ENCODE data around the gene LRRC70. TPM values are rescaled to one million over a fixed set of nuclear protein-coding genes. Genes with fewer than 3 reads are reported as not detected.
"Not testable (repeated sequence)": the region's sequence is repeated elsewhere in the genome, so short reads cannot be mapped to it uniquely, and the experiment has no call there.

The LRRC70 gene
- total and polyA plus RNA-seq, 5 donors from 2014 or later: 0.42 to 4.6 (median 1.1) TPM

DNA sequence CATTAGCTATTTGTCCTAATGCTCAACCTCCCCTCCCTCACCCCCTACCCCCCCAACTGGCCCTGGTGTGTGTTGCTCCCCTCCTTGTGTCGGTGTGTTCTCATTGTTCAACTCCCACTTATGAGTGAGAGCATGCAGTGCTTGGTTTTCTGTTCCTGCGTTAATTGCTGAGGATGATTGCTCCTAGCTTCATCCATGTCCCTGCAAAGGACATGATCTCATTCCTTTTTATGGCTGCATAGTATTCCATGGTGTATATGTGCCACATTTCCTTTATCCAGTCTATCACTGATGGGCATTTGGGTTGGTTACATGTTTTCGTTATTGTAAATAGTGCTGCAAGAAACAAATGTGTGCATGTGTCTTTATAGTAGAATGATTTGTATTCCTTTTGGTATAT lies 12.9 kb upstream of the LRRC70 start:
- peaks cover 61% of the 10 kb centered on the region for H3K36me3 Mint-ChIP-seq
- not testable (repeated sequence) for H3K27ac ChIP-seq (ENCODE audit: insufficient read depth, low read length, poor library complexity, severe bottlenecking); H3K4me1 Mint-ChIP-seq; H3K27me3 Mint-ChIP-seq; DNase-seq; H3K27me3 ChIP-seq (ENCODE audit: control insufficient read depth, insufficient read depth, low read length); H3K9me3 ChIP-seq (ENCODE audit: control insufficient read depth in 2 of 2, low read length in 2 of 2); H3K4me3 ChIP-seq (ENCODE audit: low read depth, low read length); ATAC-seq (ENCODE audit: low read depth in 2 of 2); H3K27ac Mint-ChIP-seq; H3K4me1 ChIP-seq (ENCODE audit: control insufficient read depth, insufficient read depth, low read length, poor library complexity, severe bottlenecking); H3K4me3 Mint-ChIP-seq
- H3K9me3 Mint-ChIP-seq: peaks cover 1 to 24% (median 6%) of the 10 kb centered on the region in 7 donors
- H3K36me3 ChIP-seq (ENCODE audit: control insufficient read depth, insufficient read depth, low read length): peaks cover 10% of the 10 kb centered on the region

GRCh38 chr5:62568143-62568542 lies 10.5 kb upstream of the LRRC70 start:
- H3K27me3 ChIP-seq (ENCODE audit: control insufficient read depth, insufficient read depth, low read length): no peaks in the 10 kb centered on the region

GRCh38 chr5:62568800-62569432 lies 9.7 kb upstream of the LRRC70 start:
- no peak overlapping the region for H3K27ac ChIP-seq (ENCODE audit: insufficient read depth, low read length, poor library complexity, severe bottlenecking)
- peaks cover 2 to 5% of the 10 kb centered on the region in 2 experiments for H3K9me3 ChIP-seq (ENCODE audit: control insufficient read depth in 2 of 2, low read length in 2 of 2)
- H3K36me3 ChIP-seq (ENCODE audit: control insufficient read depth, insufficient read depth, low read length): peaks cover 10% of the 10 kb centered on the region
- H3K9me3 Mint-ChIP-seq: peaks cover 1 to 24% (median 6%) of the 10 kb centered on the region in 7 donors
- no peaks in the 10 kb centered on the region for H3K4me1 ChIP-seq (ENCODE audit: control insufficient read depth, insufficient read depth, low read length, poor library complexity, severe bottlenecking)
- H3K36me3 Mint-ChIP-seq: peaks cover 49% of the 10 kb centered on the region
- no peak overlapping the region for H3K4me3 ChIP-seq (ENCODE audit: low read depth, low read length)
- ATAC-seq (ENCODE audit: low read depth in 2 of 2): no peak
- peak overlapping the region in 1 of 3 donors; percentile 43 for H3K27ac Mint-ChIP-seq
- no peak overlapping the region for H3K4me3 Mint-ChIP-seq
- no peaks in the 10 kb centered on the region for H3K27me3 Mint-ChIP-seq
- H3K4me1 Mint-ChIP-seq: peaks cover 2 to 12% (median 6%) of the 10 kb centered on the region in 4 donors
- DNase-seq: no peak
- H3K27me3 ChIP-seq (ENCODE audit: control insufficient read depth, insufficient read depth, low read length): no peaks in the 10 kb centered on the region

More at GRCh38 chr5:62568143-62568542, 10.5 kb upstream of the LRRC70 start:
- Histone ChIP-seq H3K4me1 (ENCODE audit: control insufficient read depth, insufficient read depth, low read length, poor library complexity, severe bottlenecking) (no peaks in the 10 kb centered on the region), H3K36me3 (ENCODE audit: control insufficient read depth, insufficient read depth, low read length) (peaks cover 10% of the 10 kb centered on the region), H3K27ac (ENCODE audit: insufficient read depth, low read length, poor library complexity, severe bottlenecking) (no peak overlapping the region), H3K4me3 (ENCODE audit: low read depth, low read length) (no peak overlapping the region), H3K9me3 (ENCODE audit: control insufficient read depth in 2 of 2, low read length in 2 of 2) (peaks cover 2 to 5% of the 10 kb centered on the region in 2 experiments)
- peaks cover 49% of the 10 kb centered on the region for H3K36me3 Mint-ChIP-seq
- ATAC-seq (ENCODE audit: low read depth in 2 of 2) (no peak), DNase-seq (no peak)
- peaks cover 2 to 10% (median 8%) of the 10 kb centered on the region in 4 donors for H3K4me1 Mint-ChIP-seq
- H3K27ac Mint-ChIP-seq: no peak overlapping the region
- peaks cover 1 to 24% (median 6%) of the 10 kb centered on the region in 7 donors for H3K9me3 Mint-ChIP-seq
- no peaks in the 10 kb centered on the region for H3K27me3 Mint-ChIP-seq
- no peak overlapping the region for H3K4me3 Mint-ChIP-seq

DNA sequence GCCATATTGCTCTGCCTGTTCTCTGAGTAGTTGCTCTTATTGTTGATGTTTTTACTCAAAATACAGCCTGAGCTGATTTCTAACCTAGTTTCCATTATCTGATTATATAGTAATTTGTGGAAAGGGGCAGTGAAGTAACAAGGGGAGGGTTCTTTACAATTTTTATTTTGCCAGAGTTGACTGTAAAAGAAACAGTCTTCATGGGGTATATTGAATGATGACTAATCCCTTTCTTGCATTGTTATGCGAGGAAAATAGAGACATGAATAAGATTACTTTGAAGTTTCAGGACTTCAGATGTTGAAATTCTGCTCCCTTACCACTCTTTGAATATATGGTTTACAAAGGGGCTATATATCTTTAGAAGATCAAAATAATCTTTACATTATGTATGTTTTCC lies 9.1 kb upstream of the LRRC70 start:
- DNase-seq (no peak), ATAC-seq (ENCODE audit: low read depth in 2 of 2) (no peak)
- H3K4me1 Mint-ChIP-seq: peaks cover 4 to 12% (median 6%) of the 10 kb centered on the region in 4 donors
- H3K9me3 ChIP-seq (ENCODE audit: control insufficient read depth in 2 of 2, low read length in 2 of 2): peaks cover 2 to 5% of the 10 kb centered on the region in 2 experiments
- peaks cover 51% of the 10 kb centered on the region for H3K36me3 Mint-ChIP-seq
- H3K27ac Mint-ChIP-seq: peak overlapping the region in 1 of 3 donors; percentile 43
- H3K27me3 Mint-ChIP-seq: no peaks in the 10 kb centered on the region
- H3K36me3 ChIP-seq (ENCODE audit: control insufficient read depth, insufficient read depth, low read length): peaks cover 10% of the 10 kb centered on the region
- no peak overlapping the region for H3K4me3 Mint-ChIP-seq
- no peak overlapping the region for H3K27ac ChIP-seq (ENCODE audit: insufficient read depth, low read length, poor library complexity, severe bottlenecking)
- peaks cover 1 to 24% (median 6%) of the 10 kb centered on the region in 7 donors for H3K9me3 Mint-ChIP-seq
- no peaks in the 10 kb centered on the region for H3K4me1 ChIP-seq (ENCODE audit: control insufficient read depth, insufficient read depth, low read length, poor library complexity, severe bottlenecking)
- no peak overlapping the region for H3K4me3 ChIP-seq (ENCODE audit: low read depth, low read length)
- H3K27me3 ChIP-seq (ENCODE audit: control insufficient read depth, insufficient read depth, low read length): no peaks in the 10 kb centered on the region

GRCh38 chr5:62572918-62573514 lies 5.6 kb upstream of the LRRC70 start:
- Mint-ChIP-seq H3K27ac (peak overlapping the region in 1 of 3 donors; percentile 10), H3K4me3 (no peak overlapping the region)
- H3K4me3 ChIP-seq (ENCODE audit: low read depth, low read length): no peak overlapping the region

GRCh38 chr5:62574599-62574998 lies 4.0 kb upstream of the LRRC70 start:
- no peaks in the 10 kb centered on the region for H3K9me3 Mint-ChIP-seq
- peaks cover 16% of the 10 kb centered on the region for H3K36me3 Mint-ChIP-seq
- H3K27ac ChIP-seq (ENCODE audit: insufficient read depth, low read length, poor library complexity, severe bottlenecking): no peak overlapping the region
- H3K27me3 Mint-ChIP-seq: no peaks in the 10 kb centered on the region
- ATAC-seq (ENCODE audit: low read depth in 2 of 2) (no peak), DNase-seq (no peak)
- no peaks in the 10 kb centered on the region for H3K27me3 ChIP-seq (ENCODE audit: control insufficient read depth, insufficient read depth, low read length)
- no peaks in the 10 kb centered on the region for H3K36me3 ChIP-seq (ENCODE audit: control insufficient read depth, insufficient read depth, low read length)
- H3K4me3 ChIP-seq (ENCODE audit: low read depth, low read length): no peak overlapping the region
- peak overlapping the region in 1 of 3 donors; percentile 38 for H3K27ac Mint-ChIP-seq
- H3K9me3 ChIP-seq (ENCODE audit: control insufficient read depth in 2 of 2, low read length in 2 of 2): no peaks in the 10 kb centered on the region
- H3K4me1 Mint-ChIP-seq: peaks cover 12 to 35% (median 23%) of the 10 kb centered on the region in 4 donors
- H3K4me1 ChIP-seq (ENCODE audit: control insufficient read depth, insufficient read depth, low read length, poor library complexity, severe bottlenecking): peaks cover 14% of the 10 kb centered on the region
- H3K4me3 Mint-ChIP-seq: no peak overlapping the region

More at GRCh38 chr5:62572918-62573514, 5.6 kb upstream of the LRRC70 start:
- no peak for DNase-seq
- no peak for ATAC-seq (ENCODE audit: low read depth in 2 of 2)
- Histone ChIP-seq H3K4me1 (ENCODE audit: control insufficient read depth, insufficient read depth, low read length, poor library complexity, severe bottlenecking) (peaks cover 3% of the 10 kb centered on the region), H3K36me3 (ENCODE audit: control insufficient read depth, insufficient read depth, low read length) (peaks cover 2% of the 10 kb centered on the region), H3K9me3 (ENCODE audit: control insufficient read depth in 2 of 2, low read length in 2 of 2) (peaks cover 2% of the 10 kb centered on the region in 2 experiments), H3K27ac (ENCODE audit: insufficient read depth, low read length, poor library complexity, severe bottlenecking) (no peak overlapping the region), H3K27me3 (ENCODE audit: control insufficient read depth, insufficient read depth, low read length) (no peaks in the 10 kb centered on the region)
- Mint-ChIP-seq H3K36me3 (peaks cover 29% of the 10 kb centered on the region), H3K27me3 (no peaks in the 10 kb centered on the region), H3K4me1 (peaks cover 10 to 28% (median 22%) of the 10 kb centered on the region in 4 donors), H3K9me3 (peaks cover 0 to 11% (median 1%) of the 10 kb centered on the region in 7 donors)

DNA sequence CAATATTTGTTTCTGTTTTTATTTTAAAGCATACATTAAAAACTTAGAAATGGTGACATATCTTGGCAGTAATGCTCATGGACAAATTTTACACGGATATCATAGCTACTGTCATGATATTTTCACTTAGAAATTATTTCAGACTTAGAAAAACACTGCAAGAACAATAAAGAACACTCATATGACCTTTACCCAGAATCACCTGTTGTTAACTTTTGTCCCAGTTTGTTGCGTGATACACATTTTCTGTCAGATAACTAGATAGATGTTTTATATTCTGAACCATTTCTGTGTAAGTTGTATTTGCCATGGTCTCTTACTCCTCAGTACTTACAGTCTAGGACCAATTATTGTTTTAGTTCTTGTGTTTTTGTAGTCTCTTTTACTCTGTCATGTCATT lies 3.6 kb upstream of the LRRC70 start:
- H3K4me3 Mint-ChIP-seq: no peak overlapping the region
- no peaks in the 10 kb centered on the region for H3K27me3 Mint-ChIP-seq
- no peaks in the 10 kb centered on the region for H3K36me3 ChIP-seq (ENCODE audit: control insufficient read depth, insufficient read depth, low read length)
- H3K4me1 Mint-ChIP-seq: peaks cover 12 to 36% (median 23%) of the 10 kb centered on the region in 4 donors
- no peak overlapping the region for H3K27ac ChIP-seq (ENCODE audit: insufficient read depth, low read length, poor library complexity, severe bottlenecking)
- peak overlapping the region in 2 of 3 donors; percentile 4 to 49 for H3K27ac Mint-ChIP-seq
- no peaks in the 10 kb centered on the region for H3K9me3 Mint-ChIP-seq
- ATAC-seq (ENCODE audit: low read depth in 2 of 2) (no peak), DNase-seq (no peak)
- H3K36me3 Mint-ChIP-seq: peaks cover 16% of the 10 kb centered on the region
- H3K9me3 ChIP-seq (ENCODE audit: control insufficient read depth in 2 of 2, low read length in 2 of 2): no peaks in the 10 kb centered on the region
- H3K4me3 ChIP-seq (ENCODE audit: low read depth, low read length): no peak overlapping the region
- peaks cover 14% of the 10 kb centered on the region for H3K4me1 ChIP-seq (ENCODE audit: control insufficient read depth, insufficient read depth, low read length, poor library complexity, severe bottlenecking)
- no peaks in the 10 kb centered on the region for H3K27me3 ChIP-seq (ENCODE audit: control insufficient read depth, insufficient read depth, low read length)

All from CD4-positive, CD25-positive, alpha-beta regulatory T cell (primary cell).